GM12891 (cell line): ENCODE measurements around the gene MAZ.

ENCODE experiments used
- PAX5 ChIP-seq: IDR thresholded peaks from 2 replicates; pipeline ENCODE4 v1.6.1; 2011; ENCODE audit warnings: low read length, moderate library complexity, mild to moderate bottlenecking; ENCODE audit not compliant: insufficient read depth, severe bottlenecking
- POLR2A ChIP-seq: IDR thresholded peaks from 2 replicates; pipeline ENCODE4 v1.6.1; 2011; ENCODE audit warnings: low read depth, low read length, control low read depth
- POLR2AphosphoS5 ChIP-seq: IDR thresholded peaks from 2 replicates; pipeline ENCODE4 v1.6.1; 2011; ENCODE audit warnings: low read depth, low read length, control low read depth
- SPI1 ChIP-seq: IDR thresholded peaks from 2 replicates; pipeline ENCODE4 v1.6.1; 2011; ENCODE audit warnings: low read depth, low read length, control low read depth

GRCh38 chr16:29808219-29808900 is 2.0 kb downstream of the MAZ start:
- 0 out of 2 replicates have a peak, but pooled peaks have one; percentile 18 for TF ChIP-seq POLR2A
- TF ChIP-seq POLR2AphosphoS5: no peak
- no peak for TF ChIP-seq SPI1
- no peak for TF ChIP-seq PAX5
